CD14-positive monocyte (primary cell): ENCODE data around the gene CAPG. TPM values are rescaled to one million over a fixed set of nuclear protein-coding genes. Genes with fewer than 3 reads are reported as not detected.

Source experiments
- DNase-seq, 3 donors: peaks; one replicate each; pipeline ENCODE4 v3.0.0-alpha.2; 2011 to 2022
- H2AFZ ChIP-seq: 2 replicates; pipeline ENCODE4 v1.6.0; 2012; ENCODE audit warnings: mild to moderate bottlenecking, low read depth, low read length, inconsistent platforms; ENCODE audit not compliant: insufficient read depth, poor library complexity, severe bottlenecking
- H3K27ac ChIP-seq, 2 donors: 1 replicate in 1 of 2; 2 replicates in 1 of 2; pipeline ENCODE4 v1.5.1; 2012 to 2013; ENCODE audit warnings: low read length in 2 of 2, control low read depth in 1 of 2, inconsistent platforms in 1 of 2, low read depth in 1 of 2, mild to moderate bottlenecking in 1 of 2
- H3K27me3 ChIP-seq, 2 donors: one replicate each; pipeline versions ENCODE4 v1.6.0 to v1.6.1; 2011 to 2013; ENCODE audit warnings: low read length in 2 of 2; ENCODE audit not compliant: control insufficient read depth in 2 of 2, insufficient read depth in 2 of 2
- H3K36me3 ChIP-seq, 2 donors: replicated peaks in 1 of 2; 1 replicate in 1 of 2; 2 replicates in 1 of 2; pipeline versions ENCODE4 v1.5.1 to v1.6.1; 2012 to 2013; ENCODE audit warnings: low read length in 2 of 2, control low read depth in 1 of 2, inconsistent platforms in 1 of 2, mild to moderate bottlenecking in 1 of 2; ENCODE audit not compliant: insufficient read depth in 2 of 2, control insufficient read depth in 1 of 2
- H3K4me1 ChIP-seq, 2 donors: 1 replicate in 1 of 2; 2 replicates in 1 of 2; pipeline versions ENCODE4 v1.5.1 to v1.6.1; 2012 to 2013; ENCODE audit warnings: low read length in 2 of 2, control low read depth in 1 of 2, inconsistent platforms in 1 of 2, mild to moderate bottlenecking in 1 of 2, moderate library complexity in 1 of 2; ENCODE audit not compliant: insufficient read depth in 2 of 2, control insufficient read depth in 1 of 2
- H3K4me2 ChIP-seq: replicated peaks from 2 replicates; pipeline ENCODE3; 2012; ENCODE audit warnings: low read length, moderate library complexity, mild to moderate bottlenecking; ENCODE audit not compliant: poor library complexity, severe bottlenecking; ENCODE audit errors: extremely low read depth
- H3K4me3 ChIP-seq, 3 experiments: fragments of 200-600 bp in 1 of 3; sonication (generic) in 1 of 3; replicated peaks in 1 of 3; 1 replicate in 2 of 3; 2 replicates in 1 of 3; pipeline ENCODE4 v1.5.1; 2011 to 2013; ENCODE audit warnings: low read length in 3 of 3, mild to moderate bottlenecking in 3 of 3, control low read depth in 2 of 3, low read depth in 2 of 3, inconsistent platforms in 1 of 3, moderate library complexity in 1 of 3
- H3K79me2 ChIP-seq: 2 replicates; pipeline ENCODE4 v1.6.0; 2012; ENCODE audit warnings: mild to moderate bottlenecking, control low read depth, inconsistent platforms, low read length, moderate library complexity; ENCODE audit not compliant: insufficient read depth
- H3K9ac ChIP-seq: 2 replicates; pipeline ENCODE4 v1.6.0; 2017; ENCODE audit warnings: low read length, mild to moderate bottlenecking; ENCODE audit not compliant: insufficient read depth, poor library complexity, severe bottlenecking
- H3K9me3 ChIP-seq, 2 donors: replicated peaks in 1 of 2; 1 replicate in 1 of 2; 2 replicates in 1 of 2; pipeline versions ENCODE4 v1.5.1 to v1.6.1; 2012 to 2013; ENCODE audit warnings: low read length in 2 of 2, control low read depth in 1 of 2; ENCODE audit not compliant: control insufficient read depth in 1 of 2, insufficient read depth in 1 of 2
- H4K20me1 ChIP-seq: 2 replicates; pipeline ENCODE4 v1.6.0; 2012; ENCODE audit warnings: mild to moderate bottlenecking, low read length, control low read depth, moderate library complexity; ENCODE audit not compliant: insufficient read depth
- H3K27ac Mint-ChIP-seq, 7 donors: one replicate each; pipeline ENCODE4 v1.8.0; 2020; ENCODE audit warnings: mild to moderate bottlenecking in 7 of 7, mixed read lengths in 7 of 7, moderate library complexity in 6 of 7, inconsistent platforms in 2 of 7
- H3K27me3 Mint-ChIP-seq, 3 donors: one replicate each; pipeline ENCODE4 v1.8.0; 2021 to 2022; ENCODE audit warnings: low read depth in 3 of 3, mild to moderate bottlenecking in 3 of 3, mixed read lengths in 3 of 3, moderate library complexity in 3 of 3, inconsistent platforms in 1 of 3
- H3K36me3 Mint-ChIP-seq, 2 donors: one replicate each; pipeline ENCODE4 v1.8.0; 2020; ENCODE audit warnings: mixed read lengths in 2 of 2, inconsistent platforms in 1 of 2, mild to moderate bottlenecking in 1 of 2
- H3K4me1 Mint-ChIP-seq: one replicate; pipeline ENCODE4 v1.8.0; 2020; ENCODE audit warnings: mild to moderate bottlenecking, mixed read lengths
- H3K4me3 Mint-ChIP-seq, 2 donors: one replicate each; pipeline ENCODE4 v1.8.0; 2020; ENCODE audit warnings: mild to moderate bottlenecking in 2 of 2, mixed read lengths in 2 of 2, moderate library complexity in 1 of 2
- H3K9me3 Mint-ChIP-seq, 7 donors: one replicate each; pipeline ENCODE4 v1.8.0; 2020 to 2022; ENCODE audit warnings: mixed read lengths in 7 of 7, mild to moderate bottlenecking in 6 of 7, moderate library complexity in 6 of 7, inconsistent platforms in 2 of 7
- CTCF ChIP-seq: fragments of 200-600 bp; IDR thresholded peaks from one replicate; pipeline ENCODE4 v1.8.0; 2022; ENCODE audit warnings: antibody characterized with exemption, mild to moderate bottlenecking
- WGBS: methylation state at CpG from one replicate; pipeline ENCODE4 v1.1.5; 2013; ENCODE audit warnings: missing lambda C conversion rate; ENCODE audit not compliant: insufficient coverage; 5-methylcytosine and 5-hydroxymethylcytosine counted together
- intact Hi-C, 2 donors: fragments of 100-400 bp; cut with micrococcal nuclease; formaldehyde crosslinking; loops; one replicate each; pipeline versions ENCODE4 v1.15.0 to v1.15.1; 2023
- polyA plus RNA-seq, 3 donors: library from polyadenylated mRNA; depleted of rRNA in 1 of 3; unstranded in 2 of 3; stranded (reverse) in 1 of 3; fragments of 300-500 nt in 2 of 3; fragments of >200 nt in 1 of 3; fragmentation: Illumina TruSeq in 2 of 3; gene quantifications; 1 replicate in 2 of 3; 2 replicates in 1 of 3; pipeline ENCODE4 v1.2.3, GENCODE V29; 2012 to 2021

The CAPG gene
- polyA plus RNA-seq, 3 donors = 474 to 847 (median 631) TPM

GRCh38 chr2:85429924-85430289, 19.7 kb upstream of the CAPG start:
- Histone ChIP-seq H4K20me1 (no peaks in the 10 kb centered on the region), H3K4me3 (no peak overlapping the region), H3K27me3 (no peaks in the 10 kb centered on the region), H3K36me3 (no peaks in the 10 kb centered on the region), H3K4me2 (no peak overlapping the region), H3K9me3 (no peaks in the 10 kb centered on the region), H3K9ac (no peak overlapping the region), H3K27ac (no peak overlapping the region), H3K4me1 (peaks cover 37 to 45% of the 10 kb centered on the region in 2 donors), H3K79me2 (no peaks in the 10 kb centered on the region), H2AFZ (no peak overlapping the region)
- Mint-ChIP-seq H3K9me3 (peaks cover 0 to 1% (median 0%) of the 10 kb centered on the region in 7 donors), H3K27me3 (peaks cover 0 to 2% (median 0%) of the 10 kb centered on the region in 3 donors), H3K4me1 (peaks cover 42% of the 10 kb centered on the region), H3K27ac (peak overlapping the region in 6 of 7 donors; percentile 65 to 95 (median 89)), H3K4me3 (no peak overlapping the region), H3K36me3 (peaks cover 1 to 4% of the 10 kb centered on the region in 2 donors)
- intact Hi-C loops = no loop called here
- no peak for DNase-seq
- WGBS = 100% methylated on average over 1 of the region's 2 CpGs
- no peak for TF ChIP-seq CTCF

DNA sequence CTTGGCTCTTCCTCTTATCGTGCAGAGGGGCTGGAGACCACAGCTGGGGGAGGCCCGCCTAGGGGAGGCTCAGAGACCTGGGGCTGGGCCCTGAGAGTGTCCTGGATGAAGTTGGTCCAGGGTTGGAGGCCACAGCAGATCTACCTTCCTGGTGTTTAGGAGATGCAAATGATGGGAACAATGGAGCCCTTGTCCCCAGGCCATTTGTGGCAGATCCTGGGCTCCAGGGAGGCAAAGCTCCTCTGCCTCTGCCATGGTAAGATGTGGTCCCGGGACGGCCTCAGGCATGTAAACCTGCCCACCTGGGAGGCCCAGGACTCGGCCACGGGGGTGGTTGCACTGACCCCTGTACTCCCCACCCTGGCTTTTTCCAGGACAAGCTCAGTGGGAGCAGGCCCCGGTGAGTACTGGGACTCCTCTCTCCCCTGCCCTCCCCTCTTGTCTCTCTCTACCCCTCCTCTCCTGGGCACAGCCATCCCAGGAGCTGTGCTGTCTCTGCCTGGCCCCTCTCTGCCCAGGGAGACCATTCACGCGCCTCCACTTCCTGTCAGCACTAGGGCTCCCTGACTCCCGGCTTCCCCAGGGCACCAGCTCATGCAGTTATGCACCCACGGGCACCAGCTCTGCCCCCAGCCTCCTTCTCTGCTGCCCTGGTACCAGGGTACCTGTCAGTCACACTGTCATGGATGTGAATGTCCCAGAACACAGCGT, 19.2 kb upstream of the CAPG start:
- peaks cover 0 to 1% (median 0%) of the 10 kb centered on the region in 7 donors for H3K9me3 Mint-ChIP-seq
- WGBS = 55% methylated on average over 11 of the region's 12 CpGs
- no peak overlapping the region for H3K4me3 ChIP-seq
- H3K27me3 ChIP-seq = no peaks in the 10 kb centered on the region
- no peak overlapping the region for H3K4me2 ChIP-seq
- no peaks in the 10 kb centered on the region for H3K9me3 ChIP-seq
- no peaks in the 10 kb centered on the region for H4K20me1 ChIP-seq
- no peak for DNase-seq
- no peaks in the 10 kb centered on the region for H3K36me3 ChIP-seq
- H3K9ac ChIP-seq = no peak overlapping the region
- peak overlapping the region in 1 of 2 donors; percentile 75 for H3K27ac ChIP-seq
- TF ChIP-seq CTCF = no peak
- peak overlapping the region; percentile 82 to 95 (median 90) for H3K27ac Mint-ChIP-seq
- H3K36me3 Mint-ChIP-seq = peaks cover 1 to 4% of the 10 kb centered on the region in 2 donors
- peaks cover 38% of the 10 kb centered on the region for H3K4me1 Mint-ChIP-seq
- peak overlapping the region in 1 of 2 donors; percentile 23 for H3K4me3 Mint-ChIP-seq
- intact Hi-C loops = no loop called here
- peak overlapping the region; percentile 25 for H2AFZ ChIP-seq
- peaks cover 32 to 39% of the 10 kb centered on the region in 2 donors for H3K4me1 ChIP-seq
- H3K27me3 Mint-ChIP-seq = peaks cover 0 to 2% (median 0%) of the 10 kb centered on the region in 3 donors
- no peaks in the 10 kb centered on the region for H3K79me2 ChIP-seq
